HT-29 (cell line): Measurements from ENCODE around the gene RPA3. TPM values are rescaled to one million over a fixed set of nuclear protein-coding genes. Genes with fewer than 3 reads are reported as not detected.

Source experiments
- DNase-seq: peaks from one replicate; pipeline ENCODE4 v3.0.0-alpha.2; 2015; ENCODE audit warnings: low spot score
- total RNA-seq: library from RNA; depleted of rRNA; stranded (reverse); fragments of >200 nt; shearing (Covaris generic); gene quantifications from 2 replicates; pipeline ENCODE4 v1.2.3, GENCODE V29; 2014

The RPA3 gene
- total RNA-seq, 1 experiment from 2014 or later, result 21.1 TPM

DNA sequence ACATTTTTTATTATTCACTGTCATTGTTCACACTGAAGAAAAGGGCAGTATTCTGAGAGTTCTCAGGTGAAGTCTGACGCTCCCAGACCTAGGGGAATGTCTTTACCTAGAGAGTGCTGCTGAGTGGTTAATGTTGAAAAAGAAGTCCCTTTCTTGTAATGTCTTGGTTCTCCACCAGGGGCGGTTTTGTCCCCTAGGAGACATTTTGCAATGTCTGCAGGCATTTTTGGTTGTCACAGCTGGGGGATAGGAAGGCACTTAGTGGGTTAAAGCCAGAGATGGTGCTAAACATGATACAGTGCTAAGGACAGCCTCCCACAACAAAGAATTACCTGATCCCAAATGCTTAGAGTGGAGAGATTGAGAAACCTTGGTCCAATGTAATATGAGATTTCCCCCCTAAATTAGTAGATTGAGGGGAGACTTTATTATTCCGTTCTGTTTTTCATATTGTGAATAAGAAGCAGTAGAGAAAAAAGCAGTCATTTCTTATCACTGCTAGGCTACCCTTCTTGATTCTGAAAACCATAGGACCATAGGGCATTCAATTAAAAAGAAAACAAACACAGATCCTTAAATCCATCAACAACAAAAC, 64.7 kb downstream of the RPA3 start:
- DNase-seq, result peak; percentile 58

DNA sequence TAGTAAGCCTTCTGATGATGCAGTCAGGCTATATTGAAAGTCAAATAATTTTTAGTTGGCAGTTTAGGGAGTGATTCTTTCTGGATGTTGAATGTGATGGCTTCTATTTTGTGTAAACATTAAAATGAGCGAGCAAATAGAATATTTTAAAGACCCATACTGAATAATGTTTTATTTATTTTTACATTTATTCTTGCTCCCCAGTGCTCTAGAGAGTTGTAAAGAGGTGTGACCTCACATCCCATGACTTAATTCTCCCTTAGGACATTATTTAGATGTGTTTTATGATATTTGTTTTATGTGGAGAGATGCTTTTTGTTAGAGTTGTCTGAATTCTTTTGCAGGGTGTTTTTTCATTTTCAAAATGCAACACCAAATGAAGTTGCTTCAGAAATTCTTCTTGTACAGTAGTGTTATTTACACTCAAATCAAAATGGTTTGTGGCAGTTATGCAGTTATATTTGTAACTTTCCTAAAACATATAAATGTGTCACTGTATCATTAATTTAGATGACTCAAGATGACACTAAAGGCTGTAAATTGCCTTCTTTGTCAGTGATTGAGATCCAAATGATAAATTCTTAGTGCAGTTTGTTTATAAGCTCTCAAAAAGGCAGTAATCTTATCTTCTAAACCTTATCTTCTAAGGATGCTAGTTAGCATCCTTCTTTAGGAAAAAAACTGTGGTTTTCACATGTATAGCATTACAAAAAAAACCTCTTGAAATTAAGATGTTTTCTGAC, 65.4 kb downstream of the RPA3 start:
- no peak for DNase-seq

DNA sequence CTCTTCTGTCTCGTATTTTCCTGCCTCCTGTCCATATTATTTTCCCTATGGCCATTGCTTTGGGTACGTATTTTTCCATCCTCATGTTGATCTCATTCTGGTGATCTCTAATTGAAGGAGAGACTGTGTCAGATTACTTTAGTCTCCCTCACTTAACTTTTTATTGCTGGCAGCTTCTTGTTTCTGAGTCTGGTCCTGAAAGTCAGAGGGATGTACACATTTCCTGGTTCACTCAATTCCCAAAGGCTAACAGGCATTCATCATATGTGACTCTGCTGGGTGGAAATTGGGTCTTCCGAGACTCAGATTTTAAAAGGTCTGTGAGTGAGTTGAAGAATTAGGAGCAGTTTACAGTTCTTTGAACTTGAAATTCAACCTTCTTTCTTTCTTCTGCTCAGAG, 66.9 kb downstream of the RPA3 start:
- DNase-seq, result no peak

DNA sequence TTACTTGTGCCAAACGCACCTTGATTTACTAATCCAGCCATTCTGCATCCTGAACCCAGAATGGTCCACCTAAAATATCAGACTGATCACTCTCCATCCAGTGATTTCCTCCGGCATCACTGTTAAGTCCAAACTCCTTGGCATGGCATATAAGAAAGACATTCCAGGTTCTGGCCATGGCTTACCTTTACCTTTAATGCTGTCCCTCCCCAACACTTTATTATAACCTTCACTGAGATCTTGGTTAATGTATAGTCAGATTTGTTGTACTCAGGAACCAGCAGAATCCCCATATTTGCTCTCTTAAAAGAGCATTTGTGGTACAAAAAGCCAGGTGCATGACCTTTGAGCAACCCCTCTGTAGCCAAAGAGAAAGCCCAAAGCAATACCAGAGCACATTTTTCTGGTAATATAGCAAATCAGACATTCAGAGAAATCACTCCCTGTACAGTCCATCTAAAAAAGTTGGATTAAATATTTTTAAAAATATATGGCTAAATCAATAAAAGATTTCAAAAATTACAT, 67.7 kb downstream of the RPA3 start:
- no peak for DNase-seq

DNA sequence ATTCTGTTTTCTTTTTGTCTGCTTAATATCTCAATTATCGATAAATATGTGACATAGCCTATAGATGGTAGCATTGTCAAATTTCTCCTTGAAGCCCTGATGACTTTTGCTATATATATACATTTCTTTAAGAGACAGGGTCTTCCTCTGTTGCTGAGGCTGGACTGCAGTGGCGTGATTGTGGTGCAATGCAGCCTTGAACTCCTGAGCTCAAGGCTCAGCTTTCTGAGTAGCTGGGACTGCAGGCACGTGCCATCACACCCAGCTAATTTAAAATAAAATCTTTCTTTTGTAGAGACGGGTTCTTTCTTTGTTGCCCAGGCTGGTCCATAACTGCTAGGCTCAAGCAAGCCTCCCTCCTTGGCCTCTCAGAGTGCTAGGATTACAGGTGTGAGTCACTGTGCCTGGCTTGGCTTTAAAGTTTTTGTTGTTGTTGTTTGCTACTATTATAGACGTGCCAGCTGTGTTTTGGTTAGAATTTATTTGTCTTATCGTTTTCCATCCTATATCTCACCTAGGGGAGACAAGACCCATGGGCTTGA, 70.8 kb downstream of the RPA3 start:
- DNase-seq, result no peak

DNA sequence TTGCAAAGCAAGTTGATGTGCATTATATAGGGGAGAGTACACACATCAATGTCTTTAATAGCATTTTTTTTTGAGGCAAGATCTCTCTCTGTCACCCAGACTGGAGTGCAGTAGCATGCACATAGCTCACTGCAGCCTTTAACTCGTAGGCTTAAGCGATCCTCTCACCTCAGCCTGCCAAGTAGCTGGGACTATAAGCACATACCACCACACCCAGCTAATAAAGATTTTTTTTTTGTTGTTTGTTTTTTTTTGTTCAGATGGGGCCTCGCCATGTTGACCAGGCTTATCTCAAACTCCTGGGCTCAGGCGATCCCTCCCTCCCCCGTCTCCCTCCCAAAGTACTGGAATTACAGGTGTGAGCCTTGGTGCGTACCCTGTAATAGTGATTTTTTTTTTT, 76.3 kb downstream of the RPA3 start:
- peak; percentile 21 for DNase-seq

DNA sequence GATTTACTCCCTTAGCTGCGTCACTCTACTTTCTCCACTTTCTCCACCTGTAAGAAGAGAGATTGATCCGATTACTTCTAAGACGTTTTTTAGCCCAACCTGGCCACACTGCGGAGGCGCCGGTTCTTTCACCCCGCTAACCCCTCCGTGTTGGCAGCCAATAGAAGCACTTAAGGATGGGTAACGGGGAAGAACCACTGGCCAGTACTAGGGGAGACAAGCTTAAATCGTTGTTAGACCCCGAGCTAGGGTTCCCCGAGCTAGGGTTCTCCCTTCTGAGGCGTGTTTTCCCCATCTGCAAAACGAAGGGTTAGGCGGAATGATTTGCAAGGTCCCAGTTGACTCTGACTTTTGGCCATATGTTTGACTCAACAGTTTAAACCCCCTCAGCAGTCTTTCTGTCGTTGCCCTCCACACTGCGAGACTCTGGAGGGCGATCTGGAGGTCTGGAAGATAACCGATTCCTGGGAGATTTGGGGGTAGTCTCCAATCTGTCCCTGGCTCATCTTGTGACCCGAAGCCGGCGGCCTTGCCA, 77.2 kb downstream of the RPA3 start:
- no peak for DNase-seq

DNA sequence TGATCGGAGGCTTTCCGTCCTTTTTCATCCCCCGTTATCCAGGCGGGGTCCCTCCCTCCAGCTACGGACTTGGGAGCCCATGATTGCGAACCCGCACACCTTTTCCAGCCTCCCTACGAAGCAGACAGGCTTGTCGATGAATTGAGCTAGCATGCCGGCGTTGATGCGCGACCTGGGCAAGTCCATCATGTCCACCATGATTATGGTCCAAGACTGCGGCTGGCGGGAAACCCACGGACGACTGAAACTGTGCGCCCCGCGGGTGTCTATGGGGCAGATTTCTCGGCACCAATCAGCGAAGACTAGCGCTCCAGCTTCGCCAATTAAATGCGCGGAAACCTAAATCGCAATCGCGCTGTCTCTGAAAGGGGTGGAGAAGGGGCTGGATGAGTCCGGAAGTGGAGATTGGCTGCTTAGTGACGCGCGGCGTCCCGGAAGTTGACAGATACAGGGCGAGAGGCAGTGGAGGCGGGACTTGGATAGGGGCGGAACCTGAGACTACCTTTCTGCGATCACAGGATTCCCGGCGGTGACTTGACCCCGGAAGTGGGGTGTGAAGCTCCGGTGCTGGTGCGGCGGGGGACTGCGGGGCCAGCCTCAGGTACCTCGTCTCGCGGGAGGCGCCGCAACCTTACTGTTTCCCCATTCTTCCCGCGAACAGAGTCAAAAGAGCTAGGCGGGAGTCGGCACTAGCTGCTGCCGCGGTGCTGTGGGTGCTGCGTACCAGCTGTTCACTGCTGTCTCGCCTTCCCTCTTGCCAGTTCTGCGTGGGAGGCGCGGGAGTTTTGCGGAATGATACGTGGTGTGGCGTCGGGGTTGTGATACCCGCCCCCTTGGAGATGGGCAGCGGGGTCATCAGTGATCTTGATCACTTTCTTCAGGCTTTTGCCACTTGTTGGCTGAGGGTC, 77.9 kb downstream of the RPA3 start, which contains the start of gene UMAD1:
Gene UMAD1, plus strand, starts transcription at position 532 of the 908 bp plus-strand sequence. CDS start 32,620 bp downstream, outside the sequence.
- DNase-seq, result peak; percentile 99

DNA sequence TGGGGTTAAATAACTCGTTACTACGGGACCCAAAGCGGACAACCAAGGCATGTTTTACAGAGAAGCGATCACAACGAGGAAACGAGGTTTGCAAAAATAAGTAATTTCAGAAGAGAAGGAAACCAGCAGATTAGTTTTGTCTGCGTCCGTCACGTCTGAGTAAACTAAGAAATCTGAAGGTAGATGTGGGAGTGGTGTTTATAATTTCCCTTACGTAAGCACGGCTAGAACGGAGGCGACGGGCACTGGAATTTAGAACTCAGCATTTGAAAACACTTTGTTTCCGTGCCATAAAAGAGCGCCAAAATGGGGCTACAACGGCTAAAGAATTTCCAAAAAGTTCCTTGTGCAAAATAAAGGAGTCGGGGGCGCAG, 78.6 kb downstream of the RPA3 start:
- DNase-seq, result peak; percentile 57

DNA sequence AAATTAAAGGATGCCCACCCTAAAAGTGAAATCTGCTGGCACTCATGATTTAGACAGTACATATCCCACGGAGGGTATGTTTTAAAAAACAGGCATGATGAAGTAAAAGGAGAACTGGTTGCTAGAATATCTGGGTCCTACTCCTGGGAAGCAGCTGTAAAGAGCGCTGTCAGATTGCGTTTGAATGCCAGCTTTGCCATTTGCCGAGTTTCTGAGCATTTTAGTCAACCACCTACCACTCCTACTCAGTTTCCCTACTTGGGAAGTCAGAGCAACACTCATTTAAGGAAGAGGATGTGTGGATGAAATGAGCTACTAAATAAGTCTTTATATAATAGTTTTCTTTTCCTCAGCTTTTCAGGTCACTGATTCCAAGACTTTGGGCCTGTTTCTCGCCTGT, 79.0 kb downstream of the RPA3 start:
- no peak for DNase-seq

DNA sequence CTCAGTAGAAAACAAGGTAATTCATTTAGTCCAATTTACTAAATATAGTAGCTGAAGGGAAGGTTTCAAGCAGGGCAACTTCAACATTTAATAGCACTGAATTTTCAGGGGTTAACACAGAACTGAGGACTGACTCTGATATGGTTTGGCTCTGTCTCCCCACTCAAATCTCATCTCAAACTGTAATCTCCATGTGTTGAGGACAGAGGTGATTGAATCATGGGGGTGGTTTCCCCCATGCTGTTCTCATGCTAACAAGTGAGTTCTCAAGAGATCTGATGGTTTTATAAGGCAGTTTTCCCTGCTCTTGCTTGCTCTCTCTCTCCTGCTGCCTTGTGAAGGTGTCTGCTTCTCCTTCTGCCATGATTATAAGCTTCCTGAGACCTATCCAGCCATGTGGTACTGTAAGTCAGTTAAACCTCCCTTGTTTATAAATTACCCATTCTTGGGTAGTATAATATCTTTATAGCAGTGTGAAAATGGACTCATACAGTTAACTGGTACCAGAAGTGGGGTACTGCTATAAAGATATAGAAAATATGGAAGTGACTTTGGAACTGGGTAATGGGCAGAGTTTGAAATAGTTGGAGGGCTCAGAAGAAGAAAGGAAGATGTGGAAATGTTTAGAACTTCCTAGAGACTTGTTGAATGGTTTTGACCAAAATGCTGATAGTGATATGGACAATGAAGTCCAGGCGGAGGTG, 87.6 kb downstream of the RPA3 start:
- no peak for DNase-seq

DNA sequence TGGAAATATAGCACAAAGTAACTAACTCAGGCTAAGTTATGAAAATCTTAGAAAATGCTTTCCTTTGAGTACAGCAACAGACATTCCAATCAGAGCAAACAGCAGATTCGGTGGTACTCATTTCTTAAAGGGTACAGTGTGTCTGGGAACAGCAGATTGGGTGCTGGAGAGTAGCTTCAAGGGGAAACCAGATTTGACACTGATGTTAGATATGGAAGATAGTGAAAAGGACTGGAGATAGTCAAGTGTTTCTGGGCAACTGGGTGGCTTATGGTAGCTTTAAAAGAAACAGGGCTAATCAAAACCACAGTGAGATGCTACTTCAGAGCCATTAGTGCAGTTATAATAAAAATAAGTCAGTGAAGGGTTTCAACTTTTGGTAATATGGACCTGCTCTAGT, 89.9 kb downstream of the RPA3 start:
- no peak for DNase-seq

DNA sequence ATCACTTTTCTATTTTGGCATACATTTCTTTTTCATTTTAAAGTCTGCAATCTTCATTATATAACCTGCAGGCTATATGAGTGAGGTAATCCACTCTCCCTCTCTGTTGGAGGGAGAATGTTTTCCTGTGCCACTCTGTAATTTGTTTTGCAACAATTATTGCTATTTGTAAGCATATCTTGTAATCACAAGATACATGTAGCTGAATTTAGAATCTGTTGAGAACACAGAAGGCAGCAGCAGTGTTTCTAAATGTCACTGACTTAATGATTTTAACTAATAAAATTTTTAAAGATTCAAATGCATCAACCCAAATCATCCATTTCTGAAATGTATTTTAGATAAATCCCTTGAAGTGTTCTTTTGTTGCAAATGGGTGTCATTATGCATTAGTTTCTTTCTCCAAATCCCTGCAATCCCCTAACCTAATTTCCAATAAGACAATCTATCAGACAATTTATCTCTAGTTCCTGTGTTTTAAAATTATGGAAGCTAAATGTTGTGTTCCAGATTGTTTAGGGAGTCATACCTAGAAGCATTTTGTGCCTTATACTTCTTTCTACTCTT, 97.7 kb downstream of the RPA3 start:
- no peak for DNase-seq

DNA sequence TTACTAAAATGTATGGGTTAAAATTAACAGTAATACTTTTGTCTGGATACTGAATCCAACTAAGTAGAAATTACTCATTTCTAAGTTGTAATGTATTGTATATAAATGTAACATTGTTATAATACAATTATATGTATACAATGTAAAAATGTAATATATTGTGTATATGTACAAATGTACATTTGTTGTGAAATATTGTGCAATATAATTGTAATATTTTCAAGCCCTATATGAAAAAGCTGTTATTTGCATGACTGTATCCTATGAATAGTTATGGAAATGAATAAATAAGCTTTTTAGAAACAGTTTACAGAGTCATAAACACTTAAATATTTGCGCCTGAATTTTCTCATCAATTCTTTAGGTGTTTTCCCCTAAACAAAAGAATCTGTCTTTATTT, 98.2 kb downstream of the RPA3 start:
- DNase-seq, result no peak

DNA sequence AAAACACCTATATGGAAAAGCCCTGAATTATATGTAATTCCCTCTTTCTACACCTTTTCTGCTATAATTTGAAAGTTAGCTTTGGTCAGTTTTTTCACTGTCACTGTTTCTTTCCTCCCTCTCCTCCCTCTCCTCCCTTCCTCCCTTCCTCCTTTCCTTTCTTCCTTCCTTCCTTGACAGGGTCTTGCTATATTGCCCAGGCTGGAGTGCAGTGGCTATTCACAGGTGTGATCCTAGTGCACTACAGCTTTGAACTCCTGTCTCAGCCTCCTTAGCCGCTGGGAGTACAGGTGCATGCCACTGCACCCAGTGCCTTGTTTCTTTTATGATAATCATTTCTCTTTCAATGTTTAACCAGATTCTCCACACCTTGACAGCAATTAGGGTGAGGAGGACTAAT, 100.0 kb downstream of the RPA3 start:
- DNase-seq, result no peak

DNA sequence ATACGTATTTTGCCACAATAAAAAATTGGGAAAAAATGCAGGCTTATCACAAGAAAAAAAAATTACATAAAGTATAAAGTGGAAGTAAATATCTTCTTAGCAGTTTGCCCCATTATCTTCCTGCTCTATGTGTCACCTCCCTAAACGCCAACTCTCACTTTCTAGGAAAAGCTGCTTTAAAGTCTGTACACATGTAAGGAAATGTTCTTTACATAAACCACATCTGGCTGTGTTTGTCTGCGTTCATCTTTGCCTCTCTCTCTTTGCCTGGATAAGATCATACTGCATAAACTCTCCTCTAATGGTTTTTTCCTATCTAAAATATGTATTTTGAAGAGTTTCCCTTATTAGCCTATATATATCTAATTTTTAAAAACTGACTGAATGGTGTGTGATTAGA, 100.9 kb downstream of the RPA3 start:
- DNase-seq, result no peak

DNA sequence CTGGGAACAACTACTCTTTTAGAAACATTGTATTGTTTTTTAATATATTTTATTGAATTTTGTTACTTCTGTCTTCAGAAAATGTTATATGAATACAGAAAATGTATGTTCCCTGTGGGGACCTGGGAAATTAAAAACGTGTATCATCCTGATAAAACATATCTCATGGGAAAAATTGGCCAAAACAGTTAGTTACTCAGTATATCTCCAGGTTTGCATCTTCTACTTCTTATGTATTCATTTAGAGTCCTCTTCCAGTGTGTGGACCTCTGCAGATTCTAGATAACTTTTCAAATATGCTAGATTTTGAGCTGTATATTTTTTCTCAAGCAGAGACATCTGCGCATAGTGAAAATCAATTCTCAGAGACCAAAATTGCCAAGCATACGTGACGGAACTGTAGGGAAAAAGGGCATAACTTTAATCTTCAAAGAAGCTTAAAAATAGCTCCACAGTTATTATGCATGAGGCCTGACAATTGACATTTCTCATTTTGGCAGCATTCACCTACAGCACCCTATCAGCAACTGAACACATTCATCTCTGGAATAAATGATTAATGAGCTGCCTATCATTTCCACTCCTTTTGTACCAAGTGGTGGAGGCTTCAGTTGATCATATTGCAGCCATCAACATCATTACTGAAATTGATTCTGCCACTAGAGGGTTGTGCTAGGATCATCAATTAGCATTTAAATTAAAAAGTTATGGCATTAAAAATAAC, 104.2 kb downstream of the RPA3 start:
- DNase-seq, result no peak

DNA sequence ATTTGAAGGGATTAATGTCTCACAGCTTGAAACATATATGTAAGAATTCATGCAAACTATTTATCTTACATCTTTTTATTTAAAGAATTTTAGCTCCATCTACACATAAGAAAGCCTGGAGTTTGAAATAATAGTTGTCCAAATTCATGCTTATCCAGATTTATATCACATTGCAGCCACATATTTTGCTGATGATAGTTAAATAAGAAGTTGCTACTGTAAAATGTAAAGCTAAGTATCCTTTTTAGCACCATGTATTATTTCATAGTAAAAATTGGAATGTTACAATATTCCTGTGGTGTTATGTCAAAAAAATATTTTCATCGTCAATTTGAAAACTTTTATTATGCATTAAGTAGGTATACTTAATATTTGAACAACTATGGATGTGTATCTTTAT, 105.2 kb downstream of the RPA3 start:
- no peak for DNase-seq

DNA sequence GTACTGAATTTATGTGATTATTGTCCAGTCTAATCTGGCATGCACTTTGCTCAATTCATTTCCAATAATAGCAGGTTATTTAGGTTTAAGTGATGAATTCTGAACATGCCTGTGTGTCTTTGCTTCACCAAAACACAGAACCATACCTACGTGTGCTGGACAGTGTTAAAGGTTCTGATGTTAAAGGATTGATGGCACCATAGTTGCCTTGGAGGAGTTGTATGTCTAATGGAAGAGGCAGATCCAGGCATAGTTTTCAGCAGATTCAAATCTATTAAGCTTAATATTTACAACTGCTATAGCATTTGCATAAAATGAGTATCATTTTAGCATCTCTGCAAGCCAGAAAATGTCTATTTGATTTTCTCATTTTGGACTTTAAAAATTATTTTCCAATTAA, 105.9 kb downstream of the RPA3 start:
- DNase-seq, result no peak

DNA sequence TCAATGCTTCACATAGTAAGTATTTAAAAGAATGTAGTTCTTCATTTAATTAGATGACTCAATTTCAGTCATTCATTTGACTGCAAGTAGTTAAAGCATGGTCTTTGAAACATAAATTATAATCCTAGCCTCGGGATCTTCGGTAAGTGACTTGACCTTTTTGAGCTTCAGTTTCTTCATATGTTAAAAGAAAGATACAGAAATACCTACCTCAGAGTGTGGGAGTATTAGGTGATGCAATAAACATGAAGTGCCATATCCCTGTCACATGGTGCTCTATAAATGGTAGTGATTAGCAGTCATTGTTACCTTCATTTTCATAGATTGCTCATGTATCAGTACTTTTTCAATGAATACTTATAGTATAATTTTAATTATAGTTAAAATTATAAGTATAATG, 109.1 kb downstream of the RPA3 start:
- no peak for DNase-seq
